SKM-1 (cell line): Measurements from ENCODE around the gene OR2T34.
"Not testable (repeated sequence)": the region's sequence is repeated elsewhere in the genome, so short reads cannot be mapped to it uniquely, and the experiment has no call there.

Experiments used
- DNase-seq: peaks from one replicate; lab custom pipeline; 2025; ENCODE audit not compliant: unreplicated experiment; lab: John Stamatoyannopoulos, UW

OR2T34 gene

GRCh38 chr1:248562672-248563071 lies 11.9 kb downstream of the OR2T34 start, which contains the start of gene OR2T29:
Gene OR2T29 (minus strand): TSS chr1:248562772. CDS start chr1:248559491, 3,281 bp downstream.
- DNase-seq, result not testable (repeated sequence)

- DNase-seq, result not testable (repeated sequence)
These were observed 23.5 kb downstream of the OR2T34 start for GRCh38 chr1:248551027-248551426.

- DNase-seq, result not testable (repeated sequence)
These were observed 27.2 kb downstream of the OR2T34 start for GRCh38 chr1:248547383-248547782.

GRCh38 chr1:248537449-248537848 lies 37.1 kb downstream of the OR2T34 start:
- not testable (repeated sequence) for DNase-seq
